ENCODE data around the gene DNAAF1.
A peak's percentile ranks its signal among the peaks of the same experiment; 100 is the strongest.

Gene DNAAF1

GRCh38 chr16:84186685-84187437, 41.8 kb downstream of the DNAAF1 start, which contains the start of gene TAF1C (continued):
- TF ChIP-seq ZNF518A (tag by site-specific recombination; conservative IDR thresholded peaks at IDR 0.05; ENCODE audit: low read depth) (peak; percentile 90), ZNF132 (tag by site-specific recombination; IDR thresholded peaks at IDR 0.05; ENCODE audit: borderline replicate concordance) (no peak), ZFHX2 (tag by site-specific recombination; conservative IDR thresholded peaks at IDR 0.05) (peak; percentile 85), KLF1 (tag by site-specific recombination; IDR thresholded peaks at IDR 0.05) (no peak), HOXA7 (CRISPR knock-in tag; IDR thresholded peaks at IDR 0.05; ENCODE audit: borderline replicate concordance) (no peak), ZNF433 (tag by site-specific recombination; IDR thresholded peaks at IDR 0.05; ENCODE audit: low read depth) (no peak), ZNF169 (tag by site-specific recombination; IDR thresholded peaks at IDR 0.05) (no peak), ZNF624 (tag by site-specific recombination; IDR thresholded peaks at IDR 0.05) (no peak), ZNF174 (tag by site-specific recombination; IDR thresholded peaks at IDR 0.05) (no peak), IKZF3 (tag by site-specific recombination; IDR thresholded peaks at IDR 0.05) (no peak), ZNF48 (tag by site-specific recombination; IDR thresholded peaks at IDR 0.05) (no peak), ZNF596 (tag by site-specific recombination; IDR thresholded peaks at IDR 0.05) (no peak), FEZF1 (tag by site-specific recombination; IDR thresholded peaks at IDR 0.05) (no peak), ZNF610 (tag by site-specific recombination; IDR thresholded peaks at IDR 0.05; ENCODE audit: borderline replicate concordance) (no peak), HIC1 (tag by site-specific recombination; IDR thresholded peaks at IDR 0.05) (no peak), ZNF221 (tag by site-specific recombination; IDR thresholded peaks at IDR 0.05; ENCODE audit: borderline replicate concordance) (no peak), TRIM28 (IDR thresholded peaks at IDR 0.05; ENCODE audit: borderline replicate concordance, low read length) (no peak), ZNF530 (tag by site-specific recombination; IDR thresholded peaks at IDR 0.05; ENCODE audit: low read depth) (no peak), OVOL3 (tag by site-specific recombination; IDR thresholded peaks at IDR 0.05) (no peak), ZNF571 (tag by site-specific recombination; IDR thresholded peaks at IDR 0.05) (no peak), ZNF558 (tag by site-specific recombination; IDR thresholded peaks at IDR 0.05) (no peak), ZIC2 (tag by site-specific recombination; IDR thresholded peaks at IDR 0.05) (0 out of 2 replicates have a peak, but pooled peaks have one; percentile 13)
- TF ChIP-seq, protein P1, sequence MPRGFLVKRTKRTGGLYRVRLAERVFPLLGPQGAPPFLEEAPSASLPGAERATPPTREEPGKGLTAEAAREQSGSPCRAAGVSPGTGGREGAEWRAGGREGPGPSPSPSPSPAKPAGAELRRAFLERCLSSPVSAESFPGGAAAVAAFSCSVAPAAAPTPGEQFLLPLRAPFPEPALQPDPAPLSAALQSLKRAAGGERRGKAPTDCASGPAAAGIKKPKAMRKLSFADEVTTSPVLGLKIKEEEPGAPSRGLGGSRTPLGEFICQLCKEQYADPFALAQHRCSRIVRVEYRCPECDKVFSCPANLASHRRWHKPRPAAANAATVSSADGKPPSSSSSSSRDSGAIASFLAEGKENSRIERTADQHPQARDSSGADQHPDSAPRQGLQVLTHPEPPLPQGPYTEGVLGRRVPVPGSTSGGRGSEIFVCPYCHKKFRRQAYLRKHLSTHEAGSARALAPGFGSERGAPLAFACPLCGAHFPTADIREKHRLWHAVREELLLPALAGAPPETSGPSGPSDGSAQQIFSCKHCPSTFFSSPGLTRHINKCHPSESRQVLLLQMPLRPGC (tag by site-specific recombination; IDR thresholded peaks at IDR 0.05) = no peak
- TF ChIP-seq, protein P2, sequence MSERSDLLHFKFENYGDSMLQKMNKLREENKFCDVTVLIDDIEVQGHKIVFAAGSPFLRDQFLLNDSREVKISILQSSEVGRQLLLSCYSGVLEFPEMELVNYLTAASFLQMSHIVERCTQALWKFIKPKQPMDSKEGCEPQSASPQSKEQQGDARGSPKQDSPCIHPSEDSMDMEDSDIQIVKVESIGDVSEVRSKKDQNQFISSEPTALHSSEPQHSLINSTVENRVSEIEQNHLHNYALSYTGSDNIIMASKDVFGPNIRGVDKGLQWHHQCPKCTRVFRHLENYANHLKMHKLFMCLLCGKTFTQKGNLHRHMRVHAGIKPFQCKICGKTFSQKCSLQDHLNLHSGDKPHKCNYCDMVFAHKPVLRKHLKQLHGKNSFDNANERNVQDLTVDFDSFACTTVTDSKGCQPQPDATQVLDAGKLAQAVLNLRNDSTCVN (tag by site-specific recombination; optimal IDR thresholded peaks at IDR 0.05) = peak; percentile 54
- TF ChIP-seq, protein P3, sequence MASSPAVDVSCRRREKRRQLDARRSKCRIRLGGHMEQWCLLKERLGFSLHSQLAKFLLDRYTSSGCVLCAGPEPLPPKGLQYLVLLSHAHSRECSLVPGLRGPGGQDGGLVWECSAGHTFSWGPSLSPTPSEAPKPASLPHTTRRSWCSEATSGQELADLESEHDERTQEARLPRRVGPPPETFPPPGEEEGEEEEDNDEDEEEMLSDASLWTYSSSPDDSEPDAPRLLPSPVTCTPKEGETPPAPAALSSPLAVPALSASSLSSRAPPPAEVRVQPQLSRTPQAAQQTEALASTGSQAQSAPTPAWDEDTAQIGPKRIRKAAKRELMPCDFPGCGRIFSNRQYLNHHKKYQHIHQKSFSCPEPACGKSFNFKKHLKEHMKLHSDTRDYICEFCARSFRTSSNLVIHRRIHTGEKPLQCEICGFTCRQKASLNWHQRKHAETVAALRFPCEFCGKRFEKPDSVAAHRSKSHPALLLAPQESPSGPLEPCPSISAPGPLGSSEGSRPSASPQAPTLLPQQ (tag by site-specific recombination; IDR thresholded peaks at IDR 0.05) = no peak
